IPS-18c (cell line): ENCODE measurements around the gene CHSY3.

Experiments
- H3K4me3 ChIP-seq: 2 replicates; pipeline ENCODE4 v1.7.0; 2013; ENCODE audit warnings: low read depth, mild to moderate bottlenecking, low read length, moderate library complexity; ENCODE audit not compliant: insufficient read depth
- H3K9me3 ChIP-seq: one replicate; pipeline ENCODE4 v1.6.1; 2013; ENCODE audit warnings: mild to moderate bottlenecking, low read length, moderate library complexity; ENCODE audit not compliant: control insufficient read depth, insufficient read depth

The CHSY3 gene

DNA sequence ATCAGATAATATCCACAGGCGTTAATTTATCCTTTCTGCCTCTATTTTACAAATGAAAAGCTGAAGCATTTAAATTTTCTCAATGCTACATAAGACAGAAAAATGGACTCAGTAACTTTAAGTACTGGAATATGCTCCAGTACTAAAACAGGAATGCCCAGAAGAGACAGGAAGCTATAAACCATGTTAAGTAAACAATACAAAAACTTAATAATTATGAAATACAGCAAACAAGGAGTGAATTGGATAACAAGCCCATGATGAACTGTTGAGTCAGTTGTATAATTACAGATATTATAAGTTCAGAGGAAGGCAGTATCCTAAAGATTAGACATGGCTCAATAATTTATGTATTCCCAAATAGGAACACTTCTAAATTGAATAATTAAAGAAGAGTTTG lies 148.5 kb downstream of the CHSY3 start:
- Histone ChIP-seq H3K9me3 (no peaks in the 10 kb centered on the region), H3K4me3 (no peak overlapping the region)

DNA sequence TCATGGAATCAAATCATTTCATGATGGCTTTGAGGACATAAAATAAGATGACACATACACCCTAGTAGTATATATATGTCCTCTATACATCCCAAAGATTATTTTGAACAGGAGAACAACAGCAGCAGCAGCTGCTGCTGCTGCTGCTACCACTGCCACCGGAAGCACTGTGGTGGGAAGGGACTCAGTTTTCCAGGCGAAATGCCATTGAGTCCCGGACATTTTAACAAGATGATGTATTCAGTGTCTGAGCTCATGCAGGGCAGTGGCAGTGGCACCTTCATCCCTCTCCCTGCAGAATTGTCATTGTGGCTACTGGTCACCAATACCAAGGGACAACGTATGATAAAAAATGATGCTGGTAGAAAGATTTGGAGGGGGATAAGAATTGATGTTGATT lies 151.3 kb downstream of the CHSY3 start:
- Histone ChIP-seq H3K4me3 (no peak overlapping the region), H3K9me3 (no peaks in the 10 kb centered on the region)

DNA sequence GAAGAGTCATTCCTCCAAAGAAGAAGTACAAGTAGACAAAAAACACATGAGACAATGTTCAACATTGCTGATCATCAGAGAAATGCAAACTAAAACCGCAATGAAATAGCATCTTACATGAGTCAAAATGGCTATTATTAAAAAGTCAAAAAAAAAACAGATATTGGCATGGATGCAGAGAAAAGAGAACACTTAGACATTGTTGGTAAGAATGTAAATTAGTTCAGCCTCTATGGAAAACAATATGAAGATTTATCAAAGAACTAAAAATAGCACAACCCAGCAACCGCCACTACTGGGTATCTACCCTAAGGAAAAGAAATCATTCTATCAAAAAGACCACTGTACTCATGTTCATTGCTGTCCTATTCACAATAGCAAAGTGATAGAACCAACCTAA lies 157.5 kb downstream of the CHSY3 start:
- no peaks in the 10 kb centered on the region for H3K9me3 ChIP-seq
- no peak overlapping the region for H3K4me3 ChIP-seq

DNA sequence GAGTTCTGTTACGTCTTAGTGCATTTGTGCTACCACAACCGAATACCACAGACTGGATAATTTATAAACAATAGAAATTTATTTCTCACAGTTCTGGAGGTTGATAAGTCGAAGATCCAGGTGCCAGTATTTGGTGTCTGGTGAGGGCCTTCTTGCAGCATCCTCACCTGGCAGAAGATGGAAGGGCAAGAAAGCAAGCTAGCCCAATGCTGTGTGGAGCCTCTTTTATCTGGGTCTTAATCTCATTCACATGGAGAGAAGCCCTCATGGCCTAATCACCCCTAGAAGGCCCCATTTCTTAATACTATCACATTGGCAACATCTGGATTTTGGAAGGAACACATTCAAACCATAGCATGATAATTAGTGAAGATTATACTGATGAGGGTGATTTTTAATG lies 159.3 kb downstream of the CHSY3 start:
- H3K9me3 ChIP-seq: no peaks in the 10 kb centered on the region
- H3K4me3 ChIP-seq: no peak overlapping the region

DNA sequence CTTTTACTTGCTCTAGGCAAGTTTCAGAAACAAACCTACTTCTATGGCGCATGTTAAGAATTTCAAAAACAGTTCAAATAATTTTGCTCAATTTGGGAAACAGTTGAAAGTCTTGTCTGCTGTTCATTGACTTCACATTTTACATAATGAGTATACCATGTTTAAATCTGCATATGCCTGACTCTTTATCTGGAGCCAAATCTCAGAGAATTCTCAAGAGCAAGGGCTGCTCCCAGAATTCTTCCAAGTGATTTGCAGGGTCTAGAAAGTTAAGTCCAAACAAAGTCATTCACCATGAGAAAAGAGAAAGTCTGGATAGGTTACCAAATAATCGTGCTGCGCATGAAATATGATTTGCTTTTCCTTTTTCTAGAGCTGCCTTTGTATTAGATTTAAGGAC lies 160.2 kb downstream of the CHSY3 start:
- Histone ChIP-seq H3K4me3 (no peak overlapping the region), H3K9me3 (no peaks in the 10 kb centered on the region)

DNA sequence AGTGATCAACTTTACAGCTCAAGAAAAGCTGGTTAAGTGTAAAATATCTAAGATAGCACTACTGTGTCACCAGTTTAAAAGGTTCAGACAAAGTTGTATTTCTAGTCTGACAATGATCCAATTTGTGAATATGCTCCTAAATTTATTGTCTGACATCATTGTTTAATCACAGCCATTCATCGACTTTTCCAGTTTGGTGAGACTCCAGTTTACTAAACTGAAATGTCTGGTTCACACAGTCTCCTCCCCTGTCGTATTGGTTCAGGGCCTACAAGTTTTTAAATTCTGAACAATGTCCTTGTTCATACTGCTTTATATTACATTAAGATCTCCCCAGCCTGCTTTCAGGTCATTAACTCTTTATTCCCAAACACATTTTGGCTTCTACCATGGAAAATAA lies 161.4 kb downstream of the CHSY3 start:
- Histone ChIP-seq H3K9me3 (no peaks in the 10 kb centered on the region), H3K4me3 (no peak overlapping the region)

DNA sequence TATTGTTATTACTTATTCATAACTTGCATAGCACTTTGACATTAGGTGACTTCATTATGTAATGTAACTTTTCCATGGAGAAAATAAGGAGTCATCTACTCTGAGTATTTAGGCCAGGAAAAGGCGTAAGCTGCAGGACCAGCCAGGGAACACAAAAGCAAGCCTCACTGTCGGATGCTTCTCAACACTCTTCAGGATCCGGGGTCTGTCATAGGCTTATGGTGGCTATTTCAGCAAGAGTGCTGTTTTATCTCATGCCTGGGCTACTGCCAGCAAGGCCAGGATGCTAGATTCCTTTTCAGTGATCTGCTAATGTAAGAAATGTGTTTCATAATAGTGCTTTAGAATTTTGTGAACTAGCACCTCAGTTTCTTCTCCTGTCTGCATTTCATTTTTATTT lies 162.4 kb downstream of the CHSY3 start:
- Histone ChIP-seq H3K4me3 (no peak overlapping the region), H3K9me3 (no peaks in the 10 kb centered on the region)

DNA sequence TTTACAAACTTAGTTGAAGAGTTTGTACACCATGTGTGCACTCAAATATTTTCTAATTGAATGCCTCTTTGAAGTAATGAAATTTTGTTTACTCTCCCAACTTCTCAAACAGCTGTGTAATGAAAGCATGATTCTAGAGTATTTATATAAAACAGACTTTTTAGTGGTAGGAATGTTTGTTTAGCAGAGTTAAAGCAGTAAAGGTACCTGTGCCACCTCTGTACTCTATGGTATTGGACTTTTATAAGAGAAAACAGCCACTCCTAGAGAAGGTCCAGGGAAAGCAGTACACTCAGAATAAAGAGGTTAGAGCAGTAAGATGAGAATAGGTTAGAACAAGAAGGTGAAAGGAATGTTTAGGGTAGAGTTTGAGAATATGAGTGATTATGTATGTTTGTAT lies 163.1 kb downstream of the CHSY3 start:
- no peaks in the 10 kb centered on the region for H3K9me3 ChIP-seq
- no peak overlapping the region for H3K4me3 ChIP-seq

DNA sequence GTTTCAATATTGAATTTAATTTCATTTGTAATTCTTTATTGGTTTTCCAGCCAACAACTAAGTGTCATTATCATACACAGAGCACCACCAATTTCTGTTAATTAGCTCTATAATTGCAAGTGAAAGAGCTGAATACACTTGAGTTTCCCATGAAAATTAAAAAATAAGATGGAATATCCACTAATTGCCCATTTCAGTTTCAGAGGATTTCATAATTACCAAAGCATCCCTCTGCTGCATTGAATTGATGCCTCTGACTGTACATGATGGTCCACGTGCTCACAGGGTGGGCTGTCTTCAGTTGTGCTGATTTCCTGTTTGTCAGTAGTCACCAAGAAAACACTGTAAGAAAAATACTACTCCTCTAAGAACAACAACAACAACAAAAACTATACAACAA lies 163.8 kb downstream of the CHSY3 start:
- Histone ChIP-seq H3K9me3 (no peaks in the 10 kb centered on the region), H3K4me3 (no peak overlapping the region)

DNA sequence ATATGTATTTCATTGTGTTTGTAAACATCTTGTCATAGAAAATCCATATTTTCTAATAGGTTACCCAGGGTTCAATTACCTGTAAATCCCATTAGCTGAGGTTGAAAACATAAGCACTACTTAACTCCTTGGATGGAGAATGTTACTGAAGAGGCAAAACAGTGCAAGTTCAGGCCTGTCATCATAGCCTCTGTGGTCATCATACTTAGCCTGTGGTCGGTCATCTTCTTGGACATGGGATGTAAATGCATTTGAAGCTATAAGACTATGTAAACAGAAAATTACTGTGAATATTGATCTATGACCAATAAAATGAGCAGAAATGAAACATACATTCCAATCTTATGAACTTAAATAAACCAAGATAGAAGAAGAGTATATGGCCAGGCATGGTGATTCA lies 164.7 kb downstream of the CHSY3 start:
- H3K4me3 ChIP-seq: no peak overlapping the region

DNA sequence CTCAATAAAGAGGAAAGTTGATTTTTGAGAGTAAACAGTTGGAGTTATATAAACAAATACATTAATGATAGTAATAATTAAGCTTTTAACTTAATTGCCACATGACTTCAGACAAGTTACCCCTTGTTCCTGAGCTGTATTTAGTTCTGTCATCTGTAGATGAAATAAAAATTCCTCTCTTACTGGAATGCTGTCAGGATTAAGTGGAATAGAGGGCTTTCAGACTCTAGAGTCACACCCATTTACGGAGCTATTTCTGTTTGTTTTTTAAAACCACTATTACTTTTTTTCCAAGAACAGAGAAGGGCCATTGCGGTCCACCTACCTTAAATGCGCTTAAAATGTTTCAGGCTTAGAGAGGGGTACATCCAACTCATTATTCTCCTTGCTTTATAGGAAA lies 170.6 kb downstream of the CHSY3 start:
- Histone ChIP-seq H3K9me3 (no peaks in the 10 kb centered on the region), H3K4me3 (no peak overlapping the region)

More for the DNA sequence above, 164.7 kb downstream of the CHSY3 start:
- no peaks in the 10 kb centered on the region for H3K9me3 ChIP-seq

DNA sequence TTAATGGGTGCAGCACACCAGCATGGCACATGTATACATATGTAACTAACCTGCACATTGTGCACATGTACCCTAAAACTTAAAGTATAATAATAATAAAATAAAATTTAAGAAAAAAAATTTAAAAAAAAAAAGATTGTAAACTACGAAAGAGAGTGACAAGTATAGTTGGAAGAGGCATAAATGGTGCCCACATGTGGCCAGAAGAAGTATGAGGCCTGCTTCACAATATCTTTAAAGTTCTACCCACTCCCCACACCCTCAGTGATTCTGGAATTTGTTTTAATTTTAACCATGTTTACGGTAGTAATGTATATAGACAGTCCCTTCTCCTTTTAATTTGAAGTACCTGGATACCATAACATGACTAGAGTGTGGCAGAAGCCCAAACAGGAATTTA lies 172.7 kb downstream of the CHSY3 start:
- Histone ChIP-seq H3K4me3 (no peak overlapping the region), H3K9me3 (no peaks in the 10 kb centered on the region)

DNA sequence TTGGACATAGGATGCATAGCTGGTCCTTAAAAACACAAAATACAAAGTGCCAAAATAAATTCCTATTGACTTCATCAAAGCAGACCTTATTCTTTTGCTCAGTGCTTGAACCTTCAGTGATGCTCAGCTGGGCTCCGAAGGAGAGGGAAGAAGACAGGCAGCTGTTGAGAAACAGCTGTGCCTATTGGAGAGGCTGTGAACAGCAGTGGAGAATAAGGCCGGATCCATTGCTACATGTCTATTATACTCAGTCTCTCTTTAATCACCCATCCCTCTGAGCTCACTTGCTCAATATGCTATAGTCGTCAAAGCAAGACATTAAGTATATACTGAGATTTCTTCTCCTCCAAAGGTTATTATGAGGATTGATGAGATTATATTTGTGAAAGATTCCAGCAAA lies 174.4 kb downstream of the CHSY3 start:
- no peaks in the 10 kb centered on the region for H3K9me3 ChIP-seq
- no peak overlapping the region for H3K4me3 ChIP-seq

DNA sequence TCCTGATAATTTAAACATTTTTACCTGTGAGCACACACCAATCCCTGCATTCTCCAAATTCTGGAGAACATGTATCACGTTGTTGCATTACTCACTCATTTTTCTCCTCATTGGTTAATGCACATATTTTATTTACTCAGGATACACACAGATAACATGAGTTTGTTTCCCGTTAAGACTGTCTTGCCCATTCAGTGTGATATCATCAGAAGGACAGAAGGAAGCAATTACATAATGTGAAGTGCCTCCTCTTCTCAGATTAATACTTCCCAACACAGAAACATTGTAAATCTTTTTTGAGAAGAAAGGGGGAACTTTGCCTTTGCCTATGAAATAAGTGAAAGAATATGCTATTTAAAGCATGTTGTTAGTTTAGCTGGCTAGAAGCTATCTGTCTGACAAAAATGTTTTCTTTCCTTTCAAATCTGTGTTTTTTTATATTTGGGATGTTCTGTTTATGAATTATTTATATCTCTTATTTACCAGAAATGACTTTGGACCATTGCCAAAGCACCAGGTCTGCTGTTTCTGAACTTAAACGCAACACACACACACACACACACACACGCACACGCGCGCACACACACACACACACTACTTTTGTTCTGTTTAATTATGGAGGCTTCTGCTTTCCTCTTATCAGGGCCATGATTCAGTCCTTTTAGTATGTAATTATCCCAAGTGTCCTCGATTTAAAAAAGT lies 186.5 kb downstream of the CHSY3 start:
- no peaks in the 10 kb centered on the region for H3K9me3 ChIP-seq

DNA sequence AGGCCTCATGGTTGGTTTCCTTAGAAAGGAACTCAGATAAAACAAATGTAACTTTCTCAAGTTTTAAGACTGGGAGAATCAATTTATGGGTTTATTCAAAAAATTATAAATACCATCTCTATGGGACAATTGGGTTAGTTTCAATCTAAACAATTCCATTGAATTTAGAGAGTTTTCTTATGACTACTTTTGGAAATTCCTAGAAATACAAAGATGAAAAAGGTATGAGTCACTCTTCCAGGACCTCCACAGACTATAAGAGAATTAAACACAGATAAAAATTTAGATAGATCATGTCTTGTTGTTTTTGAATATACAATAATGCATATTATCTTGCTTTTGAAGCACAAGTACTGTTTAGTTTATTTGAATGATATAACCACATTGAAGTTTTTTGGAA lies 188.7 kb downstream of the CHSY3 start:
- no peaks in the 10 kb centered on the region for H3K9me3 ChIP-seq
- H3K4me3 ChIP-seq: no peak overlapping the region

More for the DNA sequence above, 186.5 kb downstream of the CHSY3 start:
- no peak overlapping the region for H3K4me3 ChIP-seq

DNA sequence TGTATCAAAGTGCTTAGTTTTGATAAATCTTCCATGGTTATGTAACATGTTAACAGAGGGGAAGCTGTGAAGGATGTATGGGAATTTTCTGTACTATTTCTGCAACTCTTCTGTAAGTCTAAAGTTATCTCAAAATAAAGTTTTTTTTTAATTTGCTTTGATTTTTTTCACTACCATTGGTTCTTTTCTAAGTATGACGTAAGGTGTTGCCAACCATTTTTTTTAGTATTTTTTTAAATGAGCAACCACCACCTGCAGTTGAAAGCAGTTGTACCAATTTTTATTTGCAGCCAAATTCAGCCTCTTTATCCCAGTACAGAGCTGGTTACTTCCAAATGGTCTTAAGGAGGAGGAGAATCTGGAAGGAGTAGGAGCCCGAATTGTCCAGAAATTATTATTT lies 192.2 kb downstream of the CHSY3 start:
- H3K9me3 ChIP-seq: no peaks in the 10 kb centered on the region
- no peak overlapping the region for H3K4me3 ChIP-seq

DNA sequence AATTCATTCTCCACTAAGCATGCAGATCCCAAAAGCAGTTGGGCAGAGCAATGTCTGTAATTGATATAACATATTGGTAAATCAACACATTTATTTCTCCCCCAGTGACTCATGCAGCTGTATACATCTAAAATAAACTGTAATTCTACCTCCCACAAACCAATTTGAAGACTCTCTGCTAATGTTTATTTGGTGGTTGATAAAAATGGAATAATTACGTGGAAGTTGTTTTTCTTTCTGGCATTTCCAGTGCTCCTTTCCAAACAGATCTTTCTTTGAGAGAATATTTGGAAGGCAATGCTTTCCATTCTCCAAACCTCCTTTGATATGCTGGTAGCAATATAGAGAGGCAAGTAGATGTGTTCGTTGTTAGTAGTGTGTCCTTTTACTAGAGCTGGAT lies 194.7 kb downstream of the CHSY3 start:
- Histone ChIP-seq H3K9me3 (no peaks in the 10 kb centered on the region), H3K4me3 (no peak overlapping the region)

DNA sequence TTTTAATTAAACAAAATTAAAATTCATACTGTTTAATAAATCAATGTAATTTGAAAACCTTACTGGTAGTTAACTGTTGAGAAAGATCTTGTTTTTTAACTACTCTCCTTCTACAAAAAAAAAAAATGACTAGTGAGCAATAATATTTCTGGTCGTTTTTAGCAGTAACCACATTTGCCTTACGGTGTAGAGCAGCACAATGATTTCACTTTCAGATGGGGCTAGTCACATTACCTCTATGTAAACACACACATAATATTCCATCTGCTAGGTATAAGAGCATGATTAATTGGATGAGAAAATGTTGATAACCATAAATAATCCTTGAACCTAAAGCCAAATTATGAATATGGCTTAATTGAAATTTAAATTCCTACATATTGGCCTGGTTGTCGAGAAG lies 198.1 kb downstream of the CHSY3 start:
- H3K9me3 ChIP-seq: no peaks in the 10 kb centered on the region
- no peak overlapping the region for H3K4me3 ChIP-seq

DNA sequence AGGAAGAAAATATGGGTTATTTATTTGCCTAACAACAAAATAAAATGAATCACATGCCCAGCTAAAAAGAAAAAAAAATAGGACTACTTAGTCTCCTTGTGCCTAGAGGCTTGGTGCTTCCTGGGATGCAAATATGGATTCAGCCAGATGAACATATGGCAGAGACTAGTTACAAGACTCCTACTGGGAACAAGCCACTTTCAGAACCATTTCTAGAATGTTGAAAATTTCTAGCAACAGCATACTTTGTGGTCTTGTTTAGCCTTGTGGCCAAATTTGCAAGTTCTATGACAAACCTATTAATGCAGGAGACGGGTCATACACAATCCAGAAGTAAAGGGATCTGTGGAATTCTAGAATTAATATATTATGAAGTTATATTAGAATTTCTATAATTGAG lies 198.7 kb downstream of the CHSY3 start:
- H3K9me3 ChIP-seq: no peaks in the 10 kb centered on the region
- no peak overlapping the region for H3K4me3 ChIP-seq
